ENCODE measurements around the gene SEMA5A. TPM values are rescaled to one million over a fixed set of nuclear protein-coding genes. Genes with fewer than 3 reads are reported as not detected.

Gene SEMA5A
- total and polyA plus RNA-seq, 2 donors (not counting 1 experiment from before 2014, with no cell fraction given) = not detected

GRCh38 chr5:9233712-9234111, 312.2 kb downstream of the SEMA5A start:
- intact Hi-C loops (cut with micrococcal nuclease) = no loop called here

GRCh38 chr5:9233035-9233434, 312.8 kb downstream of the SEMA5A start:
- no peak overlapping the region for H3K27ac ChIP-seq (ENCODE audit: low read length in 2 of 2)
- no peaks in the 10 kb centered on the region for H3K36me3 ChIP-seq (replicated peaks in 1 of 2; ENCODE audit: control extremely low read depth in 1 of 2, control insufficient read depth in 1 of 2, extremely low read depth in 1 of 2, insufficient read depth in 2 of 2, low read length in 1 of 2)
- ChIA-PET CTCF (no interaction called here), POLR2A (no interaction called here)
- no peaks in the 10 kb centered on the region for H3K27me3 ChIP-seq (replicated peaks in 1 of 4; ENCODE audit: control extremely low read depth in 1 of 4, control insufficient read depth in 3 of 4, insufficient read depth in 4 of 4, low read length in 3 of 4)
- no CpG with 5 or more reads among the region's 2 CpGs for WGBS (ENCODE audit: insufficient coverage)
- Mint-ChIP-seq H3K4me3 (no peak overlapping the region), H3K4me1 (no peaks in the 10 kb centered on the region), H3K9me3 (ENCODE audit: insufficient read depth) (peaks cover 4% of the 10 kb centered on the region), H3K27me3 (no peaks in the 10 kb centered on the region), H3K27ac (no peak overlapping the region)
- no peak overlapping the region for H3K9ac ChIP-seq (ENCODE audit: low read length)
- intact Hi-C loops (cut with micrococcal nuclease) = no loop called here
- H4K20me1 ChIP-seq (ENCODE audit: control insufficient read depth, insufficient read depth, low read length, poor library complexity, severe bottlenecking) = no peaks in the 10 kb centered on the region
- H3K4me1 ChIP-seq (ENCODE audit: control insufficient read depth in 2 of 2, insufficient read depth in 2 of 2, low read length in 2 of 2) = no peaks in the 10 kb centered on the region
- no peak overlapping the region for H3K4me2 ChIP-seq (replicated peaks; ENCODE audit: low read depth, low read length, poor library complexity, severe bottlenecking)
- H3K79me2 ChIP-seq (ENCODE audit: control insufficient read depth, insufficient read depth, low read length) = no peaks in the 10 kb centered on the region
- TF ChIP-seq EZH2 (IDR thresholded peaks at IDR 0.05; ENCODE audit: borderline replicate concordance, insufficient read depth, low read depth, low read length, poor library complexity, severe bottlenecking) (no peak), CTCF (IDR thresholded peaks at IDR 0.05) (no peak)
- peaks cover 0 to 3% (median 0%) of the 10 kb centered on the region in 3 donors for H3K9me3 ChIP-seq (ENCODE audit: control extremely low read depth in 1 of 3, control insufficient read depth in 2 of 3, insufficient read depth in 1 of 3, low read length in 2 of 3)
- no peak overlapping the region for H2AFZ ChIP-seq (ENCODE audit: insufficient read depth, low read depth, low read length, poor library complexity, severe bottlenecking)
- no peak for DNase-seq
- no peak for ATAC-seq (ENCODE audit: low read depth)
- no peak overlapping the region for H3K4me3 ChIP-seq (ENCODE audit: control extremely low read depth in 1 of 5, extremely low read depth in 1 of 5, insufficient read depth in 1 of 5, low read depth in 2 of 5, low read length in 4 of 5)

More at GRCh38 chr5:9233712-9234111, 312.2 kb downstream of the SEMA5A start:
- Histone ChIP-seq H3K79me2 (ENCODE audit: control insufficient read depth, insufficient read depth, low read length) (no peaks in the 10 kb centered on the region), H3K9me3 (ENCODE audit: control extremely low read depth in 1 of 3, control insufficient read depth in 2 of 3, insufficient read depth in 1 of 3, low read length in 2 of 3) (peaks cover 0 to 3% (median 0%) of the 10 kb centered on the region in 3 donors), H3K27ac (ENCODE audit: low read length in 2 of 2) (no peak overlapping the region), H3K9ac (ENCODE audit: low read length) (no peak overlapping the region), H3K4me1 (ENCODE audit: control insufficient read depth in 2 of 2, insufficient read depth in 2 of 2, low read length in 2 of 2) (no peaks in the 10 kb centered on the region), H2AFZ (ENCODE audit: insufficient read depth, low read depth, low read length, poor library complexity, severe bottlenecking) (no peak overlapping the region), H3K27me3 (replicated peaks in 1 of 4; ENCODE audit: control extremely low read depth in 1 of 4, control insufficient read depth in 3 of 4, insufficient read depth in 4 of 4, low read length in 3 of 4) (no peaks in the 10 kb centered on the region), H3K36me3 (replicated peaks in 1 of 2; ENCODE audit: control extremely low read depth in 1 of 2, control insufficient read depth in 1 of 2, extremely low read depth in 1 of 2, insufficient read depth in 2 of 2, low read length in 1 of 2) (no peaks in the 10 kb centered on the region), H3K4me2 (replicated peaks; ENCODE audit: low read depth, low read length, poor library complexity, severe bottlenecking) (no peak overlapping the region), H3K4me3 (ENCODE audit: control extremely low read depth in 1 of 5, extremely low read depth in 1 of 5, insufficient read depth in 1 of 5, low read depth in 2 of 5, low read length in 4 of 5) (no peak overlapping the region), H4K20me1 (ENCODE audit: control insufficient read depth, insufficient read depth, low read length, poor library complexity, severe bottlenecking) (no peaks in the 10 kb centered on the region)
- Mint-ChIP-seq H3K4me3 (no peak overlapping the region), H3K27me3 (no peaks in the 10 kb centered on the region), H3K9me3 (ENCODE audit: insufficient read depth) (peaks cover 4% of the 10 kb centered on the region), H3K27ac (no peak overlapping the region), H3K4me1 (no peaks in the 10 kb centered on the region)
- CTCF ChIA-PET = no interaction called here
- ATAC-seq (ENCODE audit: low read depth) (no peak), DNase-seq (no peak)
- no peak for TF ChIP-seq CTCF (IDR thresholded peaks at IDR 0.05)
- TF ChIP-seq EZH2 (IDR thresholded peaks at IDR 0.05; ENCODE audit: borderline replicate concordance, insufficient read depth, low read depth, low read length, poor library complexity, severe bottlenecking) = no peak
- POLR2A ChIA-PET = no interaction called here

Data from B cell (primary cell).